Measurements from ENCODE around the gene MROH8. TPM values are rescaled to one million over a fixed set of nuclear protein-coding genes. Genes with fewer than 3 reads are reported as not detected.

Gene MROH8
- total RNA-seq, 1 donor from 2014 or later: not detected

GRCh38 chr20:37204056-37204455 is 24.7 kb upstream of the MROH8 start:
- H3K27me3 ChIP-seq: no peaks in the 10 kb centered on the region
- no peaks in the 10 kb centered on the region for H3K9me3 ChIP-seq
- no peak overlapping the region for H3K27ac ChIP-seq

GRCh38 chr20:37202267-37202943 is 23.1 kb upstream of the MROH8 start:
- H3K4me1 ChIP-seq: no peaks in the 10 kb centered on the region
- TF ChIP-seq CTCF (IDR thresholded peaks at IDR 0.05): peak; percentile 49 to 85 (median 68)
- H3K36me3 ChIP-seq: peaks cover 46 to 71% of the 10 kb centered on the region in 2 donors
- H3K27ac ChIP-seq: peak overlapping the region; percentile 41 to 68
- peak in 1 of 2 donors; percentile 72 for DNase-seq (ENCODE audit: low spot score in 2 of 2)
- H3K9me3 ChIP-seq: no peaks in the 10 kb centered on the region
- no peaks in the 10 kb centered on the region for H3K27me3 ChIP-seq
- intact Hi-C loops (cut with DNase I): loop anchor here (1.0 to 5.0 kb wide), 2 partner anchors 26 to 330 kb away; no protein-coding TSS in a partner anchor
- peak overlapping the region; percentile 22 to 29 for H3K4me3 ChIP-seq

More at GRCh38 chr20:37204056-37204455, 24.7 kb upstream of the MROH8 start:
- TF ChIP-seq CTCF (IDR thresholded peaks at IDR 0.05): no peak
- Histone ChIP-seq H3K4me3 (no peak overlapping the region), H3K36me3 (peaks cover 58 to 76% of the 10 kb centered on the region in 2 donors), H3K4me1 (no peaks in the 10 kb centered on the region)
- no peak for DNase-seq (ENCODE audit: low spot score in 2 of 2)
- intact Hi-C loops (cut with DNase I): loop anchor here (5.0 kb wide), 1 partner anchor 328 kb away; no protein-coding TSS in a partner anchor

GRCh38 chr20:37201827-37202162 is 22.4 kb upstream of the MROH8 start:
- Histone ChIP-seq H3K4me1 (no peaks in the 10 kb centered on the region), H3K27me3 (no peaks in the 10 kb centered on the region), H3K4me3 (peak overlapping the region; percentile 22 to 29), H3K9me3 (no peaks in the 10 kb centered on the region), H3K27ac (peak overlapping the region; percentile 15 to 68), H3K36me3 (peaks cover 40 to 65% of the 10 kb centered on the region in 2 donors)
- intact Hi-C loops (cut with DNase I): loop anchor here (1.0 to 5.0 kb wide), 2 partner anchors 27 to 331 kb away; no protein-coding TSS in a partner anchor
- DNase-seq (ENCODE audit: low spot score in 2 of 2): no peak
- no peak for TF ChIP-seq CTCF (IDR thresholded peaks at IDR 0.05)

- TF ChIP-seq CTCF (IDR thresholded peaks at IDR 0.05): no peak
- Histone ChIP-seq H3K27ac (peak overlapping the region; percentile 15 to 68), H3K4me1 (no peaks in the 10 kb centered on the region), H3K4me3 (no peak overlapping the region), H3K27me3 (no peaks in the 10 kb centered on the region), H3K36me3 (peaks cover 40 to 59% of the 10 kb centered on the region in 2 donors), H3K9me3 (no peaks in the 10 kb centered on the region)
- DNase-seq (ENCODE audit: low spot score in 2 of 2): no peak
- intact Hi-C loops (cut with DNase I): loop anchor here (5.0 kb wide), 1 partner anchor 331 kb away; no protein-coding TSS in a partner anchor
These were observed 21.8 kb upstream of the MROH8 start for GRCh38 chr20:37200926-37201826.

GRCh38 chr20:37200376-37200775 is 21.0 kb upstream of the MROH8 start:
- Histone ChIP-seq H3K4me3 (no peak overlapping the region), H3K27me3 (no peaks in the 10 kb centered on the region), H3K4me1 (no peaks in the 10 kb centered on the region), H3K27ac (no peak overlapping the region), H3K36me3 (peaks cover 36 to 52% of the 10 kb centered on the region in 2 donors), H3K9me3 (no peaks in the 10 kb centered on the region)
- no peak for TF ChIP-seq CTCF (IDR thresholded peaks at IDR 0.05)
- no peak for DNase-seq (ENCODE audit: low spot score in 2 of 2)
- intact Hi-C loops (cut with DNase I): loop anchor here (5.0 kb wide), 1 partner anchor 332 kb away; no protein-coding TSS in a partner anchor
